K562 (cell line): Measurements from ENCODE around the gene SHROOM3. TPM values are rescaled to one million over a fixed set of nuclear protein-coding genes. Genes with fewer than 3 reads are reported as not detected.

Source experiments
- ATAC-seq: fragments of 200-7000 bp; cut with Tn5 transposase; 3 replicates; pipeline ENCODE4 v1.9.1; 2020; ENCODE audit warnings: moderate library complexity
- BruUV-seq: library from RNA; stranded (reverse); fragments of 400-500 nt; replicated peaks from 2 replicates; lab custom pipeline; 2021; lab: Mats Ljungman, UMichigan
- CTCF ChIA-PET: fragments of 300-600 bp; formaldehyde crosslinking; extraction: SDS; loops from one replicate; lab custom pipeline; 2021; ENCODE audit warnings: low intra/inter-chr PET ratio; lab: Yijun Ruan, JAX
- POLR2A ChIA-PET: fragments of 300-600, 350-650 bp; sonication (Branson Sonifier 250); formaldehyde crosslinking; extraction: SDS; loops from one replicate; lab custom pipeline; 2021; ENCODE audit warnings: antibody characterized with exemption, inconsistent platforms; lab: Yijun Ruan, JAX
- DNase-seq, 4 experiments: peaks; one replicate each; pipeline versions ENCODE4 v3.0.0 to v3.0.0-alpha.2; 2011 to 2018; ENCODE audit warnings: low spot score in 3 of 4, mixed read lengths in 3 of 4; ENCODE audit errors: extremely low read depth in 1 of 4
- FAIRE-seq: peaks from 2 replicates; lab custom pipeline; 2011; peaks lifted over from hg19 to GRCh38; lab: Jason Lieb, UNC
- H2AFZ ChIP-seq: 2 replicates; pipeline ENCODE4 v1.6.0; 2011; ENCODE audit warnings: low read depth, low read length, control low read depth, inconsistent platforms
- H3K27ac ChIP-seq: fragments of 200-600 bp; 3 replicates; pipeline ENCODE4 v1.8.0; 2011; ENCODE audit warnings: low read depth, mild to moderate bottlenecking, control low read depth, inconsistent platforms, low read length, moderate library complexity, mixed read lengths; ENCODE audit errors: extremely low read depth
- H3K27me3 ChIP-seq, 2 experiments: fragments of 300-600 bp in 1 of 2; 2 replicates in 1 of 2; 3 replicates in 1 of 2; pipeline versions ENCODE4 v1.6.0 to v1.8.0; 2011; ENCODE audit warnings: inconsistent platforms in 2 of 2, low read length in 2 of 2, mild to moderate bottlenecking in 1 of 2, mixed read lengths in 1 of 2, moderate library complexity in 1 of 2; ENCODE audit not compliant: control insufficient read depth in 2 of 2, insufficient read depth in 2 of 2
- H3K36me3 ChIP-seq: fragments of 300-600 bp; 3 replicates; pipeline ENCODE4 v1.8.0; 2011; ENCODE audit warnings: mild to moderate bottlenecking, low read length, inconsistent platforms; ENCODE audit not compliant: control insufficient read depth, insufficient read depth
- H3K4me1 ChIP-seq, 2 experiments: fragments of 200-600 bp in 1 of 2; replicated peaks in 1 of 2; 2 replicates in 1 of 2; 3 replicates in 1 of 2; pipeline versions ENCODE4 v1.5.1 to v1.8.0; 2011; ENCODE audit warnings: inconsistent platforms in 2 of 2, low read length in 2 of 2, mild to moderate bottlenecking in 1 of 2, mixed read lengths in 1 of 2, moderate library complexity in 1 of 2; ENCODE audit not compliant: control insufficient read depth in 2 of 2, insufficient read depth in 2 of 2
- H3K4me2 ChIP-seq: 2 replicates; pipeline ENCODE4 v1.6.1; 2011; ENCODE audit warnings: low read length, control low read depth, inconsistent platforms, mixed read lengths; ENCODE audit not compliant: insufficient read depth
- H3K4me3 ChIP-seq: fragments of 200-600 bp; sonication (generic), shearing (Covaris generic); 2 replicates; pipeline ENCODE4 v1.5.1; 2016; ENCODE audit warnings: control low read depth, inconsistent platforms
- H3K79me2 ChIP-seq: fragments of 200-600 bp; 3 replicates; pipeline ENCODE4 v1.8.0; 2011; ENCODE audit warnings: low read length, inconsistent platforms; ENCODE audit not compliant: control insufficient read depth, insufficient read depth
- H3K9ac ChIP-seq, 2 experiments: 2 replicates each; pipeline versions ENCODE4 v1.6.0 to v1.6.1; 2011; ENCODE audit warnings: low read depth in 2 of 2, low read length in 2 of 2, control low read depth in 1 of 2, inconsistent platforms in 1 of 2, mild to moderate bottlenecking in 1 of 2, mixed read lengths in 1 of 2; ENCODE audit not compliant: insufficient read depth in 1 of 2
- H3K9me1 ChIP-seq: one replicate; pipeline ENCODE4 v1.6.0; 2011; ENCODE audit warnings: inconsistent platforms, mild to moderate bottlenecking, low read length, moderate library complexity; ENCODE audit not compliant: control insufficient read depth, insufficient read depth
- H3K9me3 ChIP-seq: replicated peaks from 2 replicates; pipeline ENCODE4 v1.5.1; 2011; ENCODE audit warnings: low read depth, low read length, inconsistent platforms; ENCODE audit not compliant: control insufficient read depth, insufficient read depth
- H4K20me1 ChIP-seq: replicated peaks from 2 replicates; pipeline ENCODE4 v1.6.1; 2011; ENCODE audit warnings: low read length, inconsistent platforms, mixed read lengths; ENCODE audit not compliant: control insufficient read depth, insufficient read depth
- BRD4 ChIP-seq: fragments of 200-600 bp; sonication (generic); IDR thresholded peaks from 2 replicates; pipeline ENCODE4 v1.6.1; 2017; ENCODE audit warnings: inconsistent platforms
- C11orf30 ChIP-seq: fragments of 450-650 bp; IDR thresholded peaks from 2 replicates; pipeline ENCODE4 v1.6.1; 2016; ENCODE audit warnings: low read depth, mild to moderate bottlenecking
- EGR1 ChIP-seq: fragments of 450-650 bp; conservative IDR thresholded peaks from 2 replicates; pipeline ENCODE4 v1.6.1; 2017; ENCODE audit warnings: mild to moderate bottlenecking
- HNRNPUL1 ChIP-seq: fragments of 200-400 bp; formaldehyde crosslinking; IDR thresholded peaks from 2 replicates; pipeline ENCODE4 v1.6.1; 2017; ENCODE audit warnings: low read length
- NCOR1 ChIP-seq: fragments of 450-650 bp; IDR thresholded peaks from 2 replicates; pipeline ENCODE4 v1.6.1; 2016; ENCODE audit warnings: mild to moderate bottlenecking, moderate library complexity
- SNIP1 ChIP-seq: fragments of 450-650 bp; IDR thresholded peaks from 2 replicates; pipeline ENCODE4 v1.7.1; 2017; ENCODE audit warnings: low read depth, mild to moderate bottlenecking
- SRSF7 ChIP-seq: fragments of 200-400 bp; formaldehyde crosslinking; optimal IDR thresholded peaks from 2 replicates; pipeline ENCODE3; 2017; ENCODE audit warnings: mild to moderate bottlenecking, low read depth, low read length
- SUPT5H ChIP-seq: fragments of 450-650 bp; IDR thresholded peaks from 2 replicates; pipeline ENCODE4 v1.6.1; 2016
- ZNF76 ChIP-seq: fragments of 250-450 bp; sonication (Bioruptor Pico); IDR thresholded peaks from 2 replicates; pipeline ENCODE4 v1.4.0; 2020; ENCODE audit warnings: mild to moderate bottlenecking, moderate library complexity, borderline replicate concordance
- ZNF766 ChIP-seq: fragments of 200-800 bp; sonication (Bioruptor generic); conservative IDR thresholded peaks from 2 replicates; pipeline ENCODE4 v1.6.1; 2016; ENCODE audit warnings: missing genetic modification characterization, missing compliant biosample characterization
- WGBS: fragments of 100-300 bp; shearing (Covaris generic); methylation state at CpG from one replicate; pipeline ENCODE4 v1.1.6; 2016; ENCODE audit warnings: low coverage, mixed read lengths; ENCODE audit not compliant: insufficient coverage; ENCODE audit errors: missing lambda C conversion rate; 5-methylcytosine and 5-hydroxymethylcytosine counted together
- in situ Hi-C: fragments of 300-500 bp; cut with MboI; formaldehyde crosslinking; loops from 4 replicates; pipeline ENCODE4 v1.15.0; 2018; ENCODE audit warnings: inconsistent platforms, mixed read lengths
- intact Hi-C: fragments of 100-400 bp; cut with micrococcal nuclease; formaldehyde crosslinking; loops from 2 replicates; pipeline ENCODE4 v1.14.2; 2022
- polyA plus RNA-seq, 8 experiments: library from polyadenylated mRNA; depleted of rRNA in 4 of 8; stranded (reverse) in 5 of 8; unstranded in 3 of 8; fragments of >200 nt; fragmentation: Nextera tagmentation in 2 of 8; fragmentation: Illumina TruSeq in 1 of 8; extraction: Ambion mirVana in 2 of 8; extraction: Trizol in 1 of 8; gene quantifications; 2 replicates each; pipeline versions ENCODE4 v1.2.1 to v1.2.3, GENCODE V29; 2011 to 2014; ENCODE audit warnings: inconsistent platforms in 1 of 8, missing spikeins in 1 of 8
- total RNA-seq, 7 experiments: library from RNA; depleted of rRNA in 6 of 7; stranded (reverse); fragments of >200 nt in 6 of 7; fragmentation: Illumina TruSeq in 2 of 7; extraction: Trizol in 2 of 7; gene quantifications; 2 replicates each; pipeline versions ENCODE4 v1.2.1 to v1.2.3, GENCODE V29; 2011 to 2021; ENCODE audit warnings: low replicate concordance in 1 of 7
- TF ChIP-seq, protein P1 (sequence below): fragments of 450-650 bp; formaldehyde crosslinking; IDR thresholded peaks from 2 replicates; pipeline ENCODE4 v1.4.0; 2022; ENCODE audit warnings: missing genetic modification characterization
- TF ChIP-seq, protein P2 (sequence below): sonication (generic); formaldehyde crosslinking; IDR thresholded peaks from 2 replicates; pipeline ENCODE4 v1.8.1; 2022; ENCODE audit warnings: missing genetic modification reagents
- TF ChIP-seq, protein P3 (sequence below): fragments of 250-450 bp; sonication (Bioruptor Pico); IDR thresholded peaks from 2 replicates; pipeline ENCODE4 v1.4.0; 2020; ENCODE audit warnings: borderline replicate concordance
- TF ChIP-seq, protein P4 (sequence below), 2 experiments: fragments of 450-650 bp in 1 of 2; IDR thresholded peaks; 2 replicates each; pipeline ENCODE4 v1.6.1; 2011 to 2017; ENCODE audit warnings: low read depth in 2 of 2, antibody characterized with exemption in 1 of 2, borderline replicate concordance in 1 of 2, low read length in 1 of 2, mild to moderate bottlenecking in 1 of 2, mixed read lengths in 1 of 2; ENCODE audit not compliant: control insufficient read depth in 1 of 2

The SHROOM3 gene
- total and polyA plus RNA-seq, 9 of the 15 experiments (the other 6 are each of a cell fraction or from before 2014, with no cell fraction given), result 0.01 to 0.07 TPM; not detected in 7

DNA sequence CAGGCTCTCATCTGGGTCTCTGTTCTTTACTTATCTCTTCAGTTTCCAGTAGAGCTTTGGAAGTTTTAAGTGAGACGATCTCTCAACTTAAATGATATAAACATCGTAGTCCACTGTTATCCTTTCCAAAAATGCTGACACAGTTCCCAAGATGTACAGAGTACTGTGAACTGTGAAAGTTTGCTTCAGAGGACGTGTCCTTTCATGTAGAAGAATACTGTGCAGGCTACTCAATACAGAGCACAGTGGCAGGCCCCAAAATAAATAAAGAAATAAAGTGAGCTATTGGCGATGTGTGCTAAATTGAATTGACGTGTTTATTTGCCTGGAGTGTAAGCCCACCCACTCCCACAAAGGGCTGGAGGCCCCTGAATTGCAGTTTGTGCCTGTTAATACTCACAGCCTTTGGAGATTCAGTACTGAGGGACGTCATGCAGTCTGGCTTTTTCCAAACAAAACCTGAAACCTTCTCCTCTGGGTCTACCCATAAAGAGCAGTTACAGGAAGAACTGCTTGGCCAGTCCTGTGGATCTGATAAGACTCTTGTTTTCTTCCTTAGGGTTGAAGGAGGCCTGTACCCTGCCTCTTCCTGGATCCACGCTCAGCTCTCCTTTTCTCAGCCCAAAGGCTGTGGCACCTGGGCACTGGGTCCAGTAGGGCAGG, 396.8 kb downstream of the SHROOM3 start:
- WGBS, result 25% methylated on average over 7 of the region's 7 CpGs
- no peaks in the 10 kb centered on the region for H4K20me1 ChIP-seq
- no peak for FAIRE-seq
- ATAC-seq, result peak; percentile 59
- in situ Hi-C loops, result no loop called here
- no peak overlapping the region for H3K9ac ChIP-seq
- no peak for DNase-seq
- peak overlapping the region; percentile 93 for H2AFZ ChIP-seq
- ChIA-PET POLR2A (interaction anchor here (0.7 kb wide), 1 partner anchor 10 kb away, joined by 3 read pairs; no protein-coding TSS in a partner anchor), CTCF (no interaction called here)
- no peaks in the 10 kb centered on the region for H3K9me1 ChIP-seq
- no peak overlapping the region; the same call in 1 of the 2 replicates for H3K4me2 ChIP-seq
- H3K4me3 ChIP-seq, result no peak overlapping the region
- H3K27ac ChIP-seq, result peak overlapping the region; percentile 36; the same call in 1 of the 3 replicates
- H3K27me3 ChIP-seq, result no peaks in the 10 kb centered on the region; a peak in 1 of 5 replicates
- H3K36me3 ChIP-seq, result no peaks in the 10 kb centered on the region
- no peaks in the 10 kb centered on the region for H3K9me3 ChIP-seq
- intact Hi-C loops, result no loop called here
- no TSS peak for BruUV-seq
- peaks cover 0 to 9% of the 10 kb centered on the region in 2 experiments; a peak in 2 of 5 replicates for H3K4me1 ChIP-seq
- H3K79me2 ChIP-seq, result no peaks in the 10 kb centered on the region
- TF ChIP-seq SUPT5H (no peak), HNRNPUL1 (no peak), C11orf30 (peak; percentile 43; the same call in 1 of the 2 replicates), BRD4 (no peak), SNIP1 (no peak), SRSF7 (no peak), ZNF76 (CRISPR knock-in tag) (no peak), ZNF766 (CRISPR knock-in tag) (peak; percentile 57; the same call in 1 of the 2 replicates), EGR1 (no peak), NCOR1 (no peak)
- TF ChIP-seq, protein P1, sequence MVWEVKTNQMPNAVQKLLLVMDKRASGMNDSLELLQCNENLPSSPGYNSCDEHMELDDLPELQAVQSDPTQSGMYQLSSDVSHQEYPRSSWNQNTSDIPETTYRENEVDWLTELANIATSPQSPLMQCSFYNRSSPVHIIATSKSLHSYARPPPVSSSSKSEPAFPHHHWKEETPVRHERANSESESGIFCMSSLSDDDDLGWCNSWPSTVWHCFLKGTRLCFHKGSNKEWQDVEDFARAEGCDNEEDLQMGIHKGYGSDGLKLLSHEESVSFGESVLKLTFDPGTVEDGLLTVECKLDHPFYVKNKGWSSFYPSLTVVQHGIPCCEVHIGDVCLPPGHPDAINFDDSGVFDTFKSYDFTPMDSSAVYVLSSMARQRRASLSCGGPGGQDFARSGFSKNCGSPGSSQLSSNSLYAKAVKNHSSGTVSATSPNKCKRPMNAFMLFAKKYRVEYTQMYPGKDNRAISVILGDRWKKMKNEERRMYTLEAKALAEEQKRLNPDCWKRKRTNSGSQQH (CRISPR knock-in tag), result no peak
- TF ChIP-seq, protein P2, sequence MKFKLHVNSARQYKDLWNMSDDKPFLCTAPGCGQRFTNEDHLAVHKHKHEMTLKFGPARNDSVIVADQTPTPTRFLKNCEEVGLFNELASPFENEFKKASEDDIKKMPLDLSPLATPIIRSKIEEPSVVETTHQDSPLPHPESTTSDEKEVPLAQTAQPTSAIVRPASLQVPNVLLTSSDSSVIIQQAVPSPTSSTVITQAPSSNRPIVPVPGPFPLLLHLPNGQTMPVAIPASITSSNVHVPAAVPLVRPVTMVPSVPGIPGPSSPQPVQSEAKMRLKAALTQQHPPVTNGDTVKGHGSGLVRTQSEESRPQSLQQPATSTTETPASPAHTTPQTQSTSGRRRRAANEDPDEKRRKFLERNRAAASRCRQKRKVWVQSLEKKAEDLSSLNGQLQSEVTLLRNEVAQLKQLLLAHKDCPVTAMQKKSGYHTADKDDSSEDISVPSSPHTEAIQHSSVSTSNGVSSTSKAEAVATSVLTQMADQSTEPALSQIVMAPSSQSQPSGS (CRISPR knock-in tag), result no peak
- TF ChIP-seq, protein P3, sequence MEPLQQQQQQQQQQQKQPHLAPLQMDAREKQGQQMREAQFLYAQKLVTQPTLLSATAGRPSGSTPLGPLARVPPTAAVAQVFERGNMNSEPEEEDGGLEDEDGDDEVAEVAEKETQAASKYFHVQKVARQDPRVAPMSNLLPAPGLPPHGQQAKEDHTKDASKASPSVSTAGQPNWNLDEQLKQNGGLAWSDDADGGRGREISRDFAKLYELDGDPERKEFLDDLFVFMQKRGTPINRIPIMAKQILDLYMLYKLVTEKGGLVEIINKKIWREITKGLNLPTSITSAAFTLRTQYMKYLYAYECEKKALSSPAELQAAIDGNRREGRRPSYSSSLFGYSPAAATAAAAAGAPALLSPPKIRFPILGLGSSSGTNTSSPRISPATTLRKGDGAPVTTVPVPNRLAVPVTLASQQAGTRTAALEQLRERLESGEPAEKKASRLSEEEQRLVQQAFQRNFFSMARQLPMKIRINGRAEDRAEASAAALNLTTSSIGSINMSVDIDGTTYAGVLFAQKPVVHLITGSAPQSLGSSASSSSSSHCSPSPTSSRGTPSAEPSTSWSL (CRISPR knock-in tag), result no peak
- TF ChIP-seq, protein P4, sequence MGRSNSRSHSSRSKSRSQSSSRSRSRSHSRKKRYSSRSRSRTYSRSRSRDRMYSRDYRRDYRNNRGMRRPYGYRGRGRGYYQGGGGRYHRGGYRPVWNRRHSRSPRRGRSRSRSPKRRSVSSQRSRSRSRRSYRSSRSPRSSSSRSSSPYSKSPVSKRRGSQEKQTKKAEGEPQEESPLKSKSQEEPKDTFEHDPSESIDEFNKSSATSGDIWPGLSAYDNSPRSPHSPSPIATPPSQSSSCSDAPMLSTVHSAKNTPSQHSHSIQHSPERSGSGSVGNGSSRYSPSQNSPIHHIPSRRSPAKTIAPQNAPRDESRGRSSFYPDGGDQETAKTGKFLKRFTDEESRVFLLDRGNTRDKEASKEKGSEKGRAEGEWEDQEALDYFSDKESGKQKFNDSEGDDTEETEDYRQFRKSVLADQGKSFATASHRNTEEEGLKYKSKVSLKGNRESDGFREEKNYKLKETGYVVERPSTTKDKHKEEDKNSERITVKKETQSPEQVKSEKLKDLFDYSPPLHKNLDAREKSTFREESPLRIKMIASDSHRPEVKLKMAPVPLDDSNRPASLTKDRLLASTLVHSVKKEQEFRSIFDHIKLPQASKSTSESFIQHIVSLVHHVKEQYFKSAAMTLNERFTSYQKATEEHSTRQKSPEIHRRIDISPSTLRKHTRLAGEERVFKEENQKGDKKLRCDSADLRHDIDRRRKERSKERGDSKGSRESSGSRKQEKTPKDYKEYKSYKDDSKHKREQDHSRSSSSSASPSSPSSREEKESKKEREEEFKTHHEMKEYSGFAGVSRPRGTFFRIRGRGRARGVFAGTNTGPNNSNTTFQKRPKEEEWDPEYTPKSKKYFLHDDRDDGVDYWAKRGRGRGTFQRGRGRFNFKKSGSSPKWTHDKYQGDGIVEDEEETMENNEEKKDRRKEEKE (IDR thresholded peaks at IDR 0.05; ENCODE audit: borderline replicate concordance in 1 of 2, control insufficient read depth in 1 of 2, low read depth in 2 of 2, low read length in 1 of 2), result no peak
